Measurements from ENCODE around the gene RIPOR1.
"Not testable (repeated sequence)": the region's sequence is repeated elsewhere in the genome, so short reads cannot be mapped to it uniquely, and the experiment has no call there.

The RIPOR1 gene

DNA sequence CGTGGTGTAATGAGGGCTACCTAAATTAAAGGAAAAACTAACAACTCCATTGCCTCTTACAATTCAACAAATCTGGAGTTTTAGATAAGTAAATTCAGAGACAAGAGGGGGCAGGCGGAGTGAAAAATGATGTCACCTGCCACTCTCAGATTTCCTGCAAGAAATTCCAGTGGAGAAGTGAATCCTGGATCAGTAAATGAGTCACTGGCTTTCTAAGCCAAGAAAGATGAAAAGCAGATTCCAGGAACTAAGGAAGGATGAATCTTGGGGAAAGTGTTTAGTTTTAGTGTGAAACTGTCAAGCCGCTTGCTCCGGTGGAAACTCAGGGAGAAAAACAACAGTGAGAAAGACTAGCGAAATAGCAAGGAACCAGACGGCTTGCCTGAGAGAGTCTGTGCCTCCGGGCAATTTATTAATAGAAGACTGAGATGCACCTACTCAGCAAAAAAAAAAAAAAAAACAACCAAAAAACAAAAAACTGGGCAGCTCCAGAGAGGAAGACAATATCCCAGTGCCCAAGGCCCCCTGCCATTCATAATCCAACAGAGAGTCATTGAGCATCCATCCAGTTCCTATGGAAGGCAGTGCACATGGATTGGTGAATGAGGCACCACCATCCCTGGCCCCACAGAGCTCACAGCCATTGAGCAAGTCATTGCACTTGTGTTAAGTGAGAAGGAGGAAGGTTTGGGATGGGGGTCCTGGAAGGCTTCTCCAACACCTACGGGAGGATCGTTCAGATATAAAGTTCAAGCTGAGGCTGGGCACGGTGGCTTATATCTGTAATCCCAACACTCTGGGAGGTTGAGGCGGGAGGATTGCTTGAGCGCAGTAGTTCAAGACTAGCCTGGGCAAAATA is 12.1 kb upstream of the RIPOR1 start:
- DNase-seq: peak; percentile 69

GRCh38 chr16:67517155-67517445 is 11.5 kb upstream of the RIPOR1 start:
- DNase-seq: no peak

GRCh38 chr16:67517661-67518423 is 10.8 kb upstream of the RIPOR1 start:
- no peak for DNase-seq

GRCh38 chr16:67518676-67519075 is 10.0 kb upstream of the RIPOR1 start:
- DNase-seq: no peak

DNA sequence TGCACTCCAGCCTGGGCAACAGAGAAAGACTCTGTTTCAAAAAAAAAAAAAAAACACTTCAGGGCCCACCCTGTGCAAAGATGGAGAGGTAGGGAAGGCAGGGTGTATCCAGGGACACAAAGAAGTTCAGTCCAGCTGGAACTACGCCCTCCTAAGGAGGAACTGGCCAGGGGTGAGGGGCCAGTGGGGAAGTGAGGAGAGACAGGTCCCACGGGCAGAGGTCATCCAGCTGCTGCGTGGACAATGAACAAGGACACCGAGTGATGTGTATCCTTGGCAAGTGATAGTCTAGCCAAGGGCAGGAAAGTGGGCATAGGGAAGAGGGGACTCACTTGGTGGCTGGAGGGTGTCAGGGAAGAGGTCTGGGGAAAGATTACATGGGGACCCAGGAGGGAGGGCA is 9.4 kb upstream of the RIPOR1 start:
- DNase-seq: no peak

GRCh38 chr16:67521095-67521804 is 7.4 kb upstream of the RIPOR1 start:
- peak; percentile 96 for DNase-seq

DNA sequence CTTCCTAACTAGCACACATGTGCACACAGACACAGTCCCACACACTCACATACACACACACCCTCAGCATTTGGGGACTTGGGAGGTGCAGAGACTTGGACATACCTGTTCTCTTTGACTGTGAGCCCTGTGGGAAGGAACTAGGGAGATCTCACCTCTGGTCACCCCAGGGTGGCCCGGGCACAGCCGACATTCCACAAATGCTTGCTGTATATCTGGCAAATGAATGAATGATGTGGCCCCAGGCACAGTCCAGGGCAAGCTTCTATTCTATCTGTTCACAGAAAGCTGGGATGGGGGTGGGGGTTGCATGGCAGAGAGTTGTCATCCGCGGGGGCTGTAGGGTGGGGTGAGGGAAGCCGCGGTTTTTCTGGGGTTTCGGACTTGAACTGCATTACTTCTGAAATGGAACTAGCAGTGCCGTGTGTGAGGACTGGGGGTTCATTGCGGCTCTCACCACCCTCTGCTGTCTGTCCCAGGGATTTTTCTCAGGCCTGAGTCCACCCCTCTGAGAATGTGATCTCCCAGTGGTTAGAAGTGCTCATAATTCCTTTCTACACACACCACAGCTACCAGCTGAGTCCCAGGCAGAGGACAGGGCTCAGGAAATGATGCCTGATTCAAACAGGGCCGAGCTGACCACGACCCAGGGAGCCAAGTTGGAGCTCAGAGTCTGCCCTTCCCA is 3.3 kb upstream of the RIPOR1 start:
- DNase-seq: peak; percentile 54

- no peak for DNase-seq
Observed at GRCh38 chr16:67526149-67526791, 2.4 kb upstream of the RIPOR1 start.

DNA sequence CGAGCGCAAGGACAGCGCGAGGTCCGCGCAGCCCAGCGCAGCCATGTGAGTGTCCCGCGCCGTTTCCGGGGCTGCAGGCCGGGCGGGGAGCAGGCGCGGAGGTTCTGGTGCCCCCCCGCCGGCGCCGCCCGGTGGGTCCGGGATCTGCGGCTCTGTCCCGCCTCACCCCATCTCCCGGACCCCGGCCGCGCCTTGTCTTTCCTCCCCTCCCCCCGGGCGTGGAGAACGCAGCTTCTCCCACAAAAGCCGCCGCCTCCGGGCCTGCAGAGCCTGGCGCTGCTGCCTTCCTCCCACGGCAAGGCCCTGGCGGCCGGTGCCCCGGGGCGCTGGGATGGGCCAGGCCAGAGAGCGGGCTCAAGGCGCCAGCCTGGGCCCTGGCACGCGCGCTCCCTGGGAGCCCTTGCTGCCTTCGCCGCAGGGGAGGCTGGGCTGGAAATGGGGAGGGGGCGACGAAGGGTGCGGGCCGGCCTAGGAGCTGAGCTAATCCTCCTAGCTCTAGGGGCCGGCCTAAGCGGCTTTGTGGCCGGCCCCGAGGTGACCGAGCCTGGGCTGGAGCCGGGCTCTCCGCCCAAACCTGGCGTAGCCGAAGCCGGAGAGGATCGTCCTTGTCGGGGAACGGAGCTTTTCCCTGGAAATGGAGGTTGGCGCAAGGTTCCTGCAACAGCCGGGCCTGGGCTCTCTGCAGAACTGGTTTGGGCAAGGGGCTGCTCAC is 397 bp downstream of the RIPOR1 start:
- no peak for DNase-seq

DNA sequence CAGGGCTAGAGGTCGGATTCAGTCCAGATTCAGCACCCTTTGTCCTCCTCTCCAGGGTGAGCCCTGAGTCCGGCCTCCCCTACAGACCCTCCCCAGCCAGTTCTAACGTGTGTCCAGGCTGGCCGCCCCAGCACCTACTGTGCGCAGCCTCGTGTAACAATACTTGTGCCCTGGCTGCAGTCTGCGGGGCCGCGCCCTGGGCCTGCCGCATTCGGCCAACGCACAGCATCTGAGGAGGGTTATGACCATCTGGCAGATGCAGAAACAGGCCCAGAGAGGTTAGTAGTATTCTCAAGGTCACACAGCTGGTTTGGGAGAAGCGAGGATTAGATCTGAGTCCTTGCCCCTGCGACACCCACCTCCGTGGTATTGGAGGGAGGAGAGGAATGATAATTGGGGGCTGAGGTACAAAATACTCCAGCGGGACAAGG is 968 bp downstream of the RIPOR1 start:
- no peak for DNase-seq

- DNase-seq: peak; percentile 73
Observed at GRCh38 chr16:67530013-67530939, 1.6 kb downstream of the RIPOR1 start.

- DNase-seq: no peak
Observed at GRCh38 chr16:67531247-67531646, 2.6 kb downstream of the RIPOR1 start.

GRCh38 chr16:67533024-67533560 is 4.5 kb downstream of the RIPOR1 start:
- no peak for DNase-seq

GRCh38 chr16:67533987-67534386 is 5.4 kb downstream of the RIPOR1 start:
- not testable (repeated sequence) for DNase-seq

DNA sequence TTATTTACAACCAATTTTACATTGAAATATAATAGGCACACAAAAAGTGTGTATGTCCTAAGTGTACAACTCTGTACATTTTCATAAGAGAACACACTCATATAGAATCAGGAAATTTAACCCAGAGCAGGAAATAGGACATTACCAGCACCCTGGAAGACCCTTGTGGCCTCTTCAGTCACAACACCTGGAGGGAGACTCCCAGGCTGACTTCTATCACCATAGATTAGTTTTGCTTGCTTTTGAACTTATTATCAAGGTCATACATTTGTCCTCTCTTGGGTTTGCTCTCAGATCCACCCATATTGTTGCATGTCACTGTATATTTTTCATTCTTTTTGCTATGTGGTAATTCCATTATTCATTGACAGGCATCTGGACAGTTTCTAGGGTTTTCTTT is 5.8 kb downstream of the RIPOR1 start:
- DNase-seq: no peak

DNA sequence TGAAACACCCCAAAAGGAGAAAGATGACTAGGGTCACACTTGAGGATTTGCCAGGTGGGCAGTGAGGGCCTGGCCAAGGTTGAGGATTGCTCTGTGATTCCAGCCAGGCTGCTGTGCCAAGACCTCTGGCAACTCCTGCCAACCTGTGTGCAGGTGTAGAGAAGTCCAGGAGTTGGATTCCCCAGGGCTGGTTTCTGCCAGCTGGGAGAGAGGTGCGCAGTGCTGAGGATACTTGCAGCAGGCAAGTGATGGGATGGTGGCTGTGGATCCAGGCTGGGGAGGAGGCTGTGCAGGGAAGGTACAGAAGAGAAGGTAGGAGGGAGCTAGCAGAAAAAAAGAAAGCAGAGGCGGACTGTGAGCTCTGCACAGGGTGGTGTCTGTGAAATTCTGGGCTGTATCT is 6.6 kb downstream of the RIPOR1 start:
- no peak for DNase-seq

DNA sequence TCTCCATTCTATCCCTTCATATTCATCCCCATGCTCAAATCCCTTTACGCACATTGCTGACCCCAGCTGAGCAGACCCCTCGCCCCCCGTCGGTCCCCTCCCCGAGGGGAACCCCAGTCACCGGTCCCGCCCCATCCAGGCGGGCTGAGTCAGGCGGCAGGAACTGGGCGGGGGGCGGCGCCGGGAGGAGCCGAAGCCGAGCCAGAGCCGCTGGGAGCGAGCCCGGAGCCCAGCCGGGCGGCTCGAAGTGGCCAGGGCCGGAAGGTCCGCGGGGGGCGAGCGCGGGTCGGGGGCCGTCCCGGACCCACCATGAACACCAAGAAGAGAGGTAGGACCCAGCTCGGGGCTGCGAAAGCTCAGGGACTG is 8.6 kb downstream of the RIPOR1 start:
- DNase-seq: peak; percentile 49

DNA sequence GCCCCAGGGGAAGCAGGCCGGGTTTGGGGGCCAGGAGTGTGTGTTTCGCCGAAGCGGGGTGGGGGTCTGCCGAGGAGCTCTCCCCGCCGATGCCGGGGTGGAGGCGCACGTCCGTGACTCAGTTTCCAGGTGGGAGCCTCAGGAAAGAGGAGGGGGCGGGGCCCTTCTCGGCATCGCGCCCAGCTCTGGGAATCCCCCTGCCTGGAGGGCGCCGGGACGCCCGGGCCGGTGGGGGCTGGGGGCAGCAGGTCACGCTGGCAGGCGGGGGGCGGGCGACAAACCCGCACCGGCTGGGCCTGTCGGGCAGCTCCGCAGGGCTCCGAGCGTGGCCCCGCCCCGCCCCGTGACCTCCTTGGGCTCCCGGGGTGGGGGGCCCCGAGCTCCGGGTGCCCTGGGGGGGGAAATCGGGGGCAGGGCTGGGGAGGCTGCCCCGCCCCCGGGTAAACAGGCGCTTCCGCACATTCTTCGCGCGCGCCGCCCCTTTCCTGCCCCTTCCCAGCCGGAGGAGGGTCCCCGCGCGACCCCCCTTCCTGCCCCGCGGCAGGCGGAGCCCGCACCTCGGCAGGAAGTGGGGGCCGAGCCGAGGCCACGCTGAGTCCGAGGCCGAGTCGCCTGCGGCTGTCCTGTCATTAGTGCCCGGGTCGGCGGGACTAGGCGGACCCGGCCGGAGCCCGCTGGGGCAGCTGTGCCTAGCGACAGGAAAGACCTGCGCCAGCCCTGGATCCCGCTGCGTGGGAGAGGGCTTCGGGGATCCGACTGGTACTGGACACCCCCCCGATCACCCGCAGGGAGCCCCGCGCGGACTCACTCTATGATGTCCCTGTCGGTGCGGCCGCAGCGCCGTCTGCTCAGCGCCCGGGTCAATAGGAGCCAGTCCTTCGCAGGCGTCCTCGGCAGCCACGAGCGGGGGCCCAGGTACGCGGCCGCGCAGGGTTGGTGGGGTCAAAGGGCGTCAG is 9.3 kb downstream of the RIPOR1 start:
- DNase-seq: no peak

- peak; percentile 50 for DNase-seq
Observed at GRCh38 chr16:67538666-67539101, 10.1 kb downstream of the RIPOR1 start.

Data from fibroblast of skin of scalp (primary cell).